PC-3 (cell line): ENCODE measurements around the gene HMCN2.

Source experiments
- EZH2 ChIP-seq: fragments of 300-600 bp; sonication (generic); IDR thresholded peaks from one replicate; pipeline ENCODE4 v1.6.1; 2017; ENCODE audit warnings: antibody characterized with exemption, mild to moderate bottlenecking, low read length; ENCODE audit not compliant: unreplicated experiment
- EZH2phosphoT487 ChIP-seq: fragments of 300-600 bp; sonication (generic); IDR thresholded peaks from 2 replicates; pipeline ENCODE4 v1.6.1; 2018; ENCODE audit warnings: mild to moderate bottlenecking, antibody characterized with exemption, low read length, borderline replicate concordance
- TF ChIP-seq, protein P1 (sequence below): fragments of 300-600 bp; sonication (generic); conservative IDR thresholded peaks from 2 replicates; pipeline ENCODE4 v1.5.1; 2017; ENCODE audit warnings: antibody characterized with exemption, low read depth, mild to moderate bottlenecking, low read length

DNA sequence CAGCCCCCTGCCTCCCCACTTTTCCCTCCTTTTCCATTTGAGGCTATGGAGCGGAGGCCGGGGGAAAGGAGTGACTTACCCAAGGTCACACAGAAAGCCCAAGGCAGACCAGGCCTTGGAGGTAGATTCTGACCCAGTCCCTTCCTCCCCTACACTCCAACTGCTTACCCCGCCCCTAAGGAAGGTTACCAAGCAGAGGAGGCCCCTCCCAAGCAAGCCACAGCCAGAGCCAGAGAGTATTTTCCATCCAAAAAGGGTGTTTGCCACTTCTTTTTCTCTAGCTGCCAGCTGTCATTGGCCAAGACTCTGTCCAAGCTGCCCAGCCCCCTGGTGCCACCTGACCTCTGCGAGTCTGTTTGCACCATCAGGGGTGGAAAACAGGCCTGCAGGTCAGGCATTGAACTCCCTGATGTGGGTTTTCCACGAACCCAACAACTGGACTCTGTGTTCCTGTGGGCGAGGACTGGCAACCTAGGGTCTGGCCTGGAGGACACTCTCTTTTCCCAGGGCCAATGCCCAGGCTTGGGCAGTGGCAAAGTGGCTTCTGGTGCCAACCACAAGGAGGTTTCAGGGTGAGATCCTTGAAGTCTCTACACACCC is 172.9 kb downstream of the HMCN2 start:
- TF ChIP-seq, protein P1, sequence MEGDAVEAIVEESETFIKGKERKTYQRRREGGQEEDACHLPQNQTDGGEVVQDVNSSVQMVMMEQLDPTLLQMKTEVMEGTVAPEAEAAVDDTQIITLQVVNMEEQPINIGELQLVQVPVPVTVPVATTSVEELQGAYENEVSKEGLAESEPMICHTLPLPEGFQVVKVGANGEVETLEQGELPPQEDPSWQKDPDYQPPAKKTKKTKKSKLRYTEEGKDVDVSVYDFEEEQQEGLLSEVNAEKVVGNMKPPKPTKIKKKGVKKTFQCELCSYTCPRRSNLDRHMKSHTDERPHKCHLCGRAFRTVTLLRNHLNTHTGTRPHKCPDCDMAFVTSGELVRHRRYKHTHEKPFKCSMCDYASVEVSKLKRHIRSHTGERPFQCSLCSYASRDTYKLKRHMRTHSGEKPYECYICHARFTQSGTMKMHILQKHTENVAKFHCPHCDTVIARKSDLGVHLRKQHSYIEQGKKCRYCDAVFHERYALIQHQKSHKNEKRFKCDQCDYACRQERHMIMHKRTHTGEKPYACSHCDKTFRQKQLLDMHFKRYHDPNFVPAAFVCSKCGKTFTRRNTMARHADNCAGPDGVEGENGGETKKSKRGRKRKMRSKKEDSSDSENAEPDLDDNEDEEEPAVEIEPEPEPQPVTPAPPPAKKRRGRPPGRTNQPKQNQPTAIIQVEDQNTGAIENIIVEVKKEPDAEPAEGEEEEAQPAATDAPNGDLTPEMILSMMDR = no peak
- TF ChIP-seq EZH2phosphoT487 = no peak
- TF ChIP-seq EZH2 = no peak
